Urinary bladder (tissue), 4 donors: ENCODE measurements around the gene MMS22L. TPM values are rescaled to one million over a fixed set of nuclear protein-coding genes. Genes with fewer than 3 reads are reported as not detected.
A peak's percentile ranks its signal among the peaks of the same experiment; 100 is the strongest.

Experiments used
- DNase-seq: peaks from one replicate; pipeline ENCODE4 v3.0.0-alpha.2; 2015; ENCODE audit errors: extremely low spot score
- H3K27ac ChIP-seq: one replicate; pipeline ENCODE4 v1.5.1; 2013; ENCODE audit warnings: low read depth, mild to moderate bottlenecking, moderate library complexity
- H3K36me3 ChIP-seq: one replicate; pipeline ENCODE4 v1.6.1; 2013; ENCODE audit warnings: mild to moderate bottlenecking, moderate library complexity; ENCODE audit not compliant: insufficient read depth
- H3K4me1 ChIP-seq: one replicate; pipeline ENCODE4 v1.6.1; 2013; ENCODE audit warnings: mild to moderate bottlenecking, moderate library complexity; ENCODE audit not compliant: insufficient read depth
- H3K4me3 ChIP-seq: one replicate; pipeline ENCODE4 v1.5.1; 2013; ENCODE audit warnings: low read depth, low read length
- WGBS: extraction: QIAGEN DNeasy Blood & Tissue Kit; methylation state at CpG from one replicate; pipeline ENCODE4 v1.1.7; 2013; 5-methylcytosine and 5-hydroxymethylcytosine counted together
- polyA plus RNA-seq: library from polyadenylated mRNA; stranded (reverse); fragments of 200-250 nt; gene quantifications from one replicate; pipeline ENCODE4 v1.2.3, GENCODE V29; 2013
- total RNA-seq: library from RNA; depleted of rRNA; stranded (reverse); fragments of >200 nt; gene quantifications from one replicate; pipeline ENCODE4 v1.2.3, GENCODE V29; 2014
- donor health status: healthy with polysubstance abuse.
- donor health status: healthy.

The MMS22L gene
- total RNA-seq (32.3 TPM), polyA plus RNA-seq (2.7 TPM)

GRCh38 chr6:97282726-97283617, at the start of gene MMS22L:
MMS22L (minus strand) TSS chr6:97283216; CDS start chr6:97282477, 739 bp downstream.
- WGBS = under 1% methylated on average over 67 of the region's 67 CpGs
- peak; percentile 94 for DNase-seq
- H3K4me1 ChIP-seq = no peaks in the 10 kb centered on the region
- no peak within 1 kb of the TSS for H3K27ac ChIP-seq
- peak within 1 kb of the TSS; percentile 71 for H3K4me3 ChIP-seq
- H3K36me3 ChIP-seq = no peaks in the 10 kb centered on the region

GRCh38 chr6:97322811-97323210, 39.8 kb upstream of the MMS22L start:
- no peaks in the 10 kb centered on the region for H3K4me1 ChIP-seq
- no peak for DNase-seq
- H3K36me3 ChIP-seq = no peaks in the 10 kb centered on the region
- 79% methylated on average over 1 of the region's 1 CpG for WGBS
- H3K4me3 ChIP-seq = no peak overlapping the region
- H3K27ac ChIP-seq = no peak overlapping the region

- no peak overlapping the region for H3K27ac ChIP-seq
- no peak overlapping the region for H3K4me3 ChIP-seq
- no peaks in the 10 kb centered on the region for H3K4me1 ChIP-seq
- 86% methylated on average over 1 of the region's 1 CpG for WGBS
- no peak for DNase-seq
- no peaks in the 10 kb centered on the region for H3K36me3 ChIP-seq
Measured at GRCh38 chr6:97322226-97322625, 39.2 kb upstream of the MMS22L start.

GRCh38 chr6:97316978-97317377, 34.0 kb upstream of the MMS22L start:
- DNase-seq = no peak
- Histone ChIP-seq H3K4me3 (no peak overlapping the region), H3K27ac (no peak overlapping the region), H3K36me3 (no peaks in the 10 kb centered on the region), H3K4me1 (no peaks in the 10 kb centered on the region)

- Histone ChIP-seq H3K27ac (no peak overlapping the region), H3K4me3 (no peak overlapping the region), H3K36me3 (no peaks in the 10 kb centered on the region), H3K4me1 (no peaks in the 10 kb centered on the region)
- WGBS = 51% methylated on average over 1 of the region's 1 CpG
- DNase-seq = no peak
Measured at GRCh38 chr6:97312241-97312640, 29.2 kb upstream of the MMS22L start.

- Histone ChIP-seq H3K27ac (no peak overlapping the region), H3K4me1 (no peaks in the 10 kb centered on the region), H3K4me3 (no peak overlapping the region), H3K36me3 (no peaks in the 10 kb centered on the region)
- DNase-seq = no peak
- 55% methylated on average over 1 of the region's 1 CpG for WGBS
Measured at GRCh38 chr6:97306544-97307320, 23.7 kb upstream of the MMS22L start.

- 17% methylated on average over 8 of the region's 8 CpGs for WGBS
Measured at GRCh38 chr6:97305414-97306066, 22.5 kb upstream of the MMS22L start.

GRCh38 chr6:97304701-97305100, 21.7 kb upstream of the MMS22L start:
- H3K36me3 ChIP-seq = no peaks in the 10 kb centered on the region
- H3K27ac ChIP-seq = no peak overlapping the region
- 69% methylated on average over 2 of the region's 2 CpGs for WGBS
- H3K4me1 ChIP-seq = no peaks in the 10 kb centered on the region
- no peak overlapping the region for H3K4me3 ChIP-seq
- DNase-seq = no peak

More at GRCh38 chr6:97305414-97306066, 22.5 kb upstream of the MMS22L start:
- no peaks in the 10 kb centered on the region for H3K4me1 ChIP-seq
- no peak overlapping the region for H3K27ac ChIP-seq
- DNase-seq = no peak
- H3K36me3 ChIP-seq = no peaks in the 10 kb centered on the region
- H3K4me3 ChIP-seq = no peak overlapping the region

- H3K27ac ChIP-seq = no peak overlapping the region
- no peak overlapping the region for H3K4me3 ChIP-seq
- H3K36me3 ChIP-seq = no peaks in the 10 kb centered on the region
- no peak for DNase-seq
- 47% methylated on average over 3 of the region's 3 CpGs for WGBS
- no peaks in the 10 kb centered on the region for H3K4me1 ChIP-seq
Measured at GRCh38 chr6:97294451-97294850, 11.4 kb upstream of the MMS22L start.

GRCh38 chr6:97293198-97293696, 10.2 kb upstream of the MMS22L start:
- Histone ChIP-seq H3K4me3 (no peak overlapping the region), H3K36me3 (no peaks in the 10 kb centered on the region), H3K4me1 (no peaks in the 10 kb centered on the region), H3K27ac (no peak overlapping the region)
- DNase-seq = no peak
- WGBS = 79% methylated on average over 2 of the region's 2 CpGs

- Histone ChIP-seq H3K4me3 (no peak overlapping the region), H3K36me3 (no peaks in the 10 kb centered on the region), H3K4me1 (no peaks in the 10 kb centered on the region), H3K27ac (no peak overlapping the region)
- DNase-seq = no peak
- 32% methylated on average over 1 of the region's 1 CpG for WGBS
Measured at GRCh38 chr6:97292671-97293070, 9.7 kb upstream of the MMS22L start.

GRCh38 chr6:97291896-97292295, 8.9 kb upstream of the MMS22L start:
- no peaks in the 10 kb centered on the region for H3K4me1 ChIP-seq
- 84% methylated on average over 4 of the region's 4 CpGs for WGBS
- no peak overlapping the region for H3K27ac ChIP-seq
- no peak for DNase-seq
- no peak overlapping the region for H3K4me3 ChIP-seq
- no peaks in the 10 kb centered on the region for H3K36me3 ChIP-seq

- Histone ChIP-seq H3K36me3 (no peaks in the 10 kb centered on the region), H3K4me3 (no peak overlapping the region), H3K27ac (no peak overlapping the region), H3K4me1 (no peaks in the 10 kb centered on the region)
- DNase-seq = no peak
- WGBS = 92% methylated on average over 4 of the region's 4 CpGs
Measured at GRCh38 chr6:97289332-97289731, 6.3 kb upstream of the MMS22L start.
